Heart left ventricle (tissue), 13 donors: ENCODE measurements around the gene MRTFA.

Experiments
- CTCF ChIP-seq, 12 donors: fragments of 200-600 bp; sonication (generic) in 4 of 12; IDR thresholded peaks; one replicate each; pipeline versions ENCODE4 v1.5.0 to v1.8.0; 2018 to 2022; ENCODE audit warnings: antibody characterized with exemption in 12 of 12, mild to moderate bottlenecking in 5 of 12
- POLR2A ChIP-seq, 2 donors: fragments of 450-650 bp; IDR thresholded peaks; one replicate each; pipeline ENCODE4 v1.6.1; 2017; ENCODE audit warnings: antibody characterized with exemption in 2 of 2, mild to moderate bottlenecking in 2 of 2, moderate library complexity in 2 of 2
- donor health status: ischemic (EF 13 %, LVEDD 7.1; RV severe dilation, severe dysfunction).
- donor health status: DM: no; HTN: yes; CAD: no.
- donor health status: DM: no; HTN: no; CAD: no.
- donor health status: ischemic (EF 25% LVEDD 6.9; RV normal size, moderate dysfunction).
- donor health status: ischemic (EF 25% LVEDD 5.7; RV mildly dilated, moderate dysfunction).
- donor health status: ischemic (EF 35%, LVEDD 5.7; RV mildly dilated, moderate dysfunction).
- donor health status: nonischemic (EF 11% LVEDD 7.7; RV severe dilation, severe dysfunction).
- donor health status: DM: yes; HTN: yes; CAD: no.
- donor health status: PGD.
- donor health status: ischemic (EF 29% LVEDD 5.4; RV normal size, mild dysfunction).
- donor health status: nonischemic (EF 23%, LVEDD 6.1; RV moderate dilation, normal function).

GRCh38 chr22:40547729-40548143, 88.8 kb downstream of the MRTFA start:
- TF ChIP-seq POLR2A (IDR thresholded peaks at IDR 0.05) (no peak), CTCF (IDR thresholded peaks at IDR 0.05) (no peak)
